Measurements from ENCODE around the gene ENPP4. TPM values are rescaled to one million over a fixed set of nuclear protein-coding genes. Genes with fewer than 3 reads are reported as not detected.
"Not testable (repeated sequence)": the region's sequence is repeated elsewhere in the genome, so short reads cannot be mapped to it uniquely, and the experiment has no call there.

The ENPP4 gene, protein sequence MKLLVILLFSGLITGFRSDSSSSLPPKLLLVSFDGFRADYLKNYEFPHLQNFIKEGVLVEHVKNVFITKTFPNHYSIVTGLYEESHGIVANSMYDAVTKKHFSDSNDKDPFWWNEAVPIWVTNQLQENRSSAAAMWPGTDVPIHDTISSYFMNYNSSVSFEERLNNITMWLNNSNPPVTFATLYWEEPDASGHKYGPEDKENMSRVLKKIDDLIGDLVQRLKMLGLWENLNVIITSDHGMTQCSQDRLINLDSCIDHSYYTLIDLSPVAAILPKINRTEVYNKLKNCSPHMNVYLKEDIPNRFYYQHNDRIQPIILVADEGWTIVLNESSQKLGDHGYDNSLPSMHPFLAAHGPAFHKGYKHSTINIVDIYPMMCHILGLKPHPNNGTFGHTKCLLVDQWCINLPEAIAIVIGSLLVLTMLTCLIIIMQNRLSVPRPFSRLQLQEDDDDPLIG
- total RNA-seq (2014; rRNA removed; shearing (Covaris generic)), result 0.03 TPM in 1 of 2 replicates, not detected in the other
- polyA plus RNA-seq (2015; cell fraction: cytosol; rRNA removed), result 2.0 and 2.3 TPM in 2 replicates
- 4.5 and 6.1 TPM in 2 replicates for polyA plus RNA-seq (2015; cell fraction: nucleus; rRNA removed)

DNA sequence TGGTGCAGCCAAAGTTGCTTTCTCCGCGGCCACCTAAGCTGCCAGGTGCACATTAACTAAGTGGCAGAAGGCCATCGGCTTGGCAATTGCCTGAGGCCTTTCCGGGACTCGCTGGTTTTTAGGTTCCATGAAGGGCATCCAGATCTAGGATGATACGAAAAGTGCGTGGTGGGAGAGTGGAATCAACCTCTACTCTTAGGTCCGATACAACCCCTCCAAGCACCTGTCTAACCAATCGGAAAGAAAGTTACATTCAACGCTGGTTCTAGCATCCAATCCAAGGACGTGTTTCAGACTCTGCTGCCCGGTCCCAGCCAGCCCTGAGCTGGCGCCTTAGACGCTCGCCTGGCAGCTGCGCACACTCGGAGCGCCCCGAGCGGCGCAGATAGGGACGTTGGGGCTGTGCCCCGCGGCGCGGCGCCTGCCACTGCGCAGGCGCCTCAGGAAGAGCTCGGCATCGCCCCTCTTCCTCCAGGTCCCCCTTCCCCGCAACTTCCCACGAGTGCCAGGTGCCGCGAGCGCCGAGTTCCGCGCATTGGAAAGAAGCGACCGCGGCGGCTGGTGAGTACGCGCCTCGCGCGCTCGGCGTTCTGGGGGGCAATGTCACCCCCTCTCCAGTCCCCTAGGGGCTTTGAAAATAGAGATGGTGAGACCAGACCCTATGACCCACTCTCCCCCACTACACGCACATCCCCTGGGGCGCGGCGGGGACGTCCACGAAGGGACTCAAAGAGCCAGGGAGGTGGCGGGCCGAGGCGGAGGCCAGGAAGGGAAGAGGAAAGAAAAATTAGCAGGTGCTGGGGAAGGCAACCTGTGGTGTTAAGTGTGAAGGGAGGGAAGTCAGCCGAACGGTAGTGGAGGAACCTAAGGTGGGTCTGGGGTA is at the start of gene ENPP4:
Gene ENPP4 (plus strand): TSS at position 361 of the 883 bp plus-strand sequence. CDS start 9,595 bp downstream, outside the sequence.
- DNase-seq (ENCODE audit: low read depth), result peak; percentile 24

GRCh38 chr6:46080111-46080510 is 49.7 kb upstream of the ENPP4 start:
- DNase-seq (ENCODE audit: low read depth), result no peak

- not testable (repeated sequence) for DNase-seq (ENCODE audit: low read depth)
Measured at GRCh38 chr6:46085688-46086087, 44.1 kb upstream of the ENPP4 start.

DNA sequence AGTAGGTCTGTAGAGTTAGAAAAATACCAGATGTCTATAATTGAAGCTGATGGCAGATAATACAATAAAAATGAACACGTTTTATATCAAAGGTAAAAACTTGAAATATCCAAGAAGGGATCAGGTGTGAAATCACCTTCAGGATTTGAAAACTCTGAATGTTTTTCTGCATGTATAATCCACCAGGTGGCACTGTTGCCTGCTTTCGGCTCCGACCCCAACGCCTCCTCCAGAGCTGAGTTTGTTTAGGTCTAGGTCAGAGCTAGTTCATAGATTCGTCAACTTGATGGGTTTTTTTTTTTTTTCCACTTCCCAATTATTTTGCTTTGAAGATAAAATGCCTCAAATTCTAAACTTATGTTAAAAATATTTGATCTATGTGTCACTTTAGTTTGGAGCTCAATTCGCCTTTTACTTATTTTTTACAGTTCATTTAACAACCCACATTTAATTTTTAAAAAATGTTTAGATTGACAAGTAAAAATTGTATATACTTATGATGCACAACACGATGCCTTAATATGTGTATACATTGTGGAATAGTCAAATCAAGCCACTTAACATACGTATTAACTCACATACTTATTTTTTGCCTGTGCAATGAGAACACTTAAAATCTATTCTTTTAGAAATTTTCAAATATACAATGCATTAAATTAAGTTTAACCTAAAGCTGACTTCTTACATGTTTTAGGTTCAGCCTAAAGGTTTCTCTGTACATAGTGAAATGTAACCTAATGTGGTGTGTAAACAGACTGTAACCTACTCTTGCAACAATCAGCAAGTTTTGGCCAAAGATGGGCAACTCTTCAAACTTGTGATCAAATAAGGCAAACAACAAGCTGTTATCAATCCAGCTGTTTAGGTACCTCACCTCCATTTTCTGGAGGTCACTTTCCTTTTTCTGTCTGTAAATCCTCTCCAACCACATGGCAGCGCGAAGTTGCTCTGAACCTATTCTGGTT is 39.4 kb upstream of the ENPP4 start:
- DNase-seq (ENCODE audit: low read depth), result peak; percentile 8

DNA sequence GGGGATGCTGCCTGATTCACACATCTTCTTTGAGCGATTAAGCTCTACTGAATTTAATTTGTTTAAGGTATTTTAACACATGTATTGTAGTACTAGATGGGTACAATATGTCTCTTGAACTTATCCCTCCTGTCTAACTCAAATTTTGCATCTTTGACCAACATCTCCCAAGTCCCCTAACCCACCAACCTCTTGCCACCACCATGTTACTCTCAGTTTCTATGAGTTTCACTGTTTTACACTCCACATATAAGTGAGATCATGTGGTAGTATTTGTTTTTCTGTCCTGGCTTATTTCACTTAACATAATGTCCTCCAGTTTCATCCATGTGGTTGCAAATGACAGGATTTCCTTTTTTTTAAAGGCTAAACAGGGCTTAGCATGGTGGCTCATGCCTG is 38.7 kb upstream of the ENPP4 start:
- DNase-seq (ENCODE audit: low read depth), result no peak

GRCh38 chr6:46095251-46095650 is 34.5 kb upstream of the ENPP4 start:
- no peak for DNase-seq (ENCODE audit: low read depth)

GRCh38 chr6:46097366-46097765 is 32.4 kb upstream of the ENPP4 start:
- DNase-seq (ENCODE audit: low read depth), result no peak

GRCh38 chr6:46098678-46099077 is 31.1 kb upstream of the ENPP4 start:
- DNase-seq (ENCODE audit: low read depth), result peak; percentile 34

DNA sequence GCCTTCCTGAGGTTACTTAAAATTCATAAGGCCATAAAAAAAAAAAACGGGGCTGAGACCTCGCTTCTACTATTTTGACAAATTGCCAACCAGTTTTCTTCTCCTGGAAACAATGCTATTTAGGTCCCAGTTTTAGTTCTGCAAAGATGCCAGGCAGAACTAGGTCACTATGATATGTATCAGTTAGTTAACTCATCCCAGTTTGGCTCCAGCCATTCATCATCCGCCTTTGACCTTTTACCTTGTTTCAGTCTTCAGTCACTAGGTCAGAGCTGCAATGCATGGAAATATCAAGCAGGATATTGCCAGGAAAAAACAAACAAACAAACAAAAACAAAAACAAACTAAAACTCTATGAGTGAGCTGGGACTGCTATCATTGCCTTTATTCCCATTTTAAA is 29.8 kb upstream of the ENPP4 start:
- no peak for DNase-seq (ENCODE audit: low read depth)

- no peak for DNase-seq (ENCODE audit: low read depth)
Measured at GRCh38 chr6:46102123-46102522, 27.7 kb upstream of the ENPP4 start.

DNA sequence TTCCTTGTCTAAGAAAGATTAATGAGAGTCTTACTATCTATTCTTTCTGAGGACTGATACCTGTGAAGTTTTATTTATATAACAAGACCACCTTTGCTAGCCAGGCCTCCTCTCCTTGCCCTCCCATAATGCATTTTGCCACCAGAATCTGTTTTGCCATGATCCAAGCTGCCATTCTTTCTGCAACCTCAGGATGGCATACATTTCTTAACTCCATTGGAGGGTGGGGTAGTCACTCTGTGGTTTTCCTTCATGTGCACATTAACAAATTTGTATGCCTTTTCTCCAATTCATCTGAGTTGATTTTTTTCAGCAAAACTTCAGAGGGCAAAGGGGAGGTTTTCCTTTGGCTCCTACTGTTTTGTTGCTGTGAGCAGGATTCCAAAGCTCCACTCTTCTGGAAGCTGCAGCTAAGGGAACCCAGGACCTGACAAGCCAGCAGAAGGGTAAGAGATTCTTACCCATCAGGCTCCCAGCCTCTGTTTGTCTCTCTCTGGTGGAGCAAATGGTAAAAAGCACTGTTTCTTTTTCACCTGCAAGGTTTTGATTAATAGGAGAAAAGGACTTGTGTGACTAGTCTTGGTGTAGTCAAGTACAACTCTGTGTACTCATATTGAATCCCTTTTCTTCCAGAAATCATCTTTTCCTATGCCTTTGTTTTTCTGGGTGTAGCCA is 26.2 kb upstream of the ENPP4 start:
- DNase-seq (ENCODE audit: low read depth), result no peak

GRCh38 chr6:46104209-46104608 is 25.6 kb upstream of the ENPP4 start:
- no peak for DNase-seq (ENCODE audit: low read depth)

- no peak for DNase-seq (ENCODE audit: low read depth)
Measured at GRCh38 chr6:46105568-46105967, 24.2 kb upstream of the ENPP4 start.

GRCh38 chr6:46113370-46113769 is 16.4 kb upstream of the ENPP4 start:
- no peak for DNase-seq (ENCODE audit: low read depth)

DNA sequence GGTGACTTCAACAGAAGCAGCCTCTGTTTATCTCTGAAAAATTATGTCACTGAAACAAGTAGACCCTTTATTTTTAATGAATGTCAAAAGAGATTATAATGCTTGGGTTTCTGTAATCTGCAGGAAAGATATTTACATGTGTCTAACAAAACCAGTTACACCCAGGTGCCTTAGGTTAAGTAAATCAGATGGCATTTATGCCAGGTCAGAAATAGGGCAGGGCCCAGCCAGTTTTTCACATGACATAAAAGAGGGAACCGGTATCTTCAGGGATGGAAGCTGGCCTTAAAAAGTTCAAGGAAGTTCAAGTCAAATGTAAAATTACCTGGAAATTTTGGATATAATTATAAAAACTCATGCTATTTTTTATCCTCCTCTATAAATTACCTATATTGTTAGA is 14.2 kb upstream of the ENPP4 start:
- no peak for DNase-seq (ENCODE audit: low read depth)

GRCh38 chr6:46116289-46116688 is 13.5 kb upstream of the ENPP4 start:
- no peak for DNase-seq (ENCODE audit: low read depth)

GRCh38 chr6:46118157-46118556 is 11.6 kb upstream of the ENPP4 start:
- no peak for DNase-seq (ENCODE audit: low read depth)

GRCh38 chr6:46118836-46119235 is 11.0 kb upstream of the ENPP4 start:
- DNase-seq (ENCODE audit: low read depth), result no peak

GRCh38 chr6:46119679-46120078 is 10.1 kb upstream of the ENPP4 start:
- not testable (repeated sequence) for DNase-seq (ENCODE audit: low read depth)

DNA sequence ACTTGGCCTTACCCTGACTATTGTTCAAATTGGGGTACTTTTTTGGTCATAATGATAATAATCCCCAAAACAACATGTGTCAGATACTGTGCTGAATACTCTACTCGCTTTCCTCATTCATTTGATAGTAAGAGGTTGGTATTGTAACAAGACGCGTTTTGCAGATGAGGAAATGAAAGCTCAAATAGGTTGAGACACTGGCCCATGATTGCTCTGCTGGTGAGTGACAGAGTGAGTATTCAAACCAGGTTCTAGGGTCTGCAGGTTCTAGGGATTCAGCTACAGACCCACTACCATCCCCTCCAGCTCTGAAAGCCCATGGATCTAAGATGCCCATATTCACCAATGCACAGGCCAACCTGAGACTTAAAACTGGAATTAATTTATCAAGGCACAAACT is 1.3 kb upstream of the ENPP4 start:
- no peak for DNase-seq (ENCODE audit: low read depth)

All from HT1080 (cell line).